T-helper 2 cell (primary cell): Measurements from ENCODE around the gene SIM2.

Experiments
- DNase-seq, 5 experiments: peaks; one replicate each; pipeline versions ENCODE4 v3.0.0 to v3.0.0-alpha.2; 2012 to 2022

Gene SIM2

DNA sequence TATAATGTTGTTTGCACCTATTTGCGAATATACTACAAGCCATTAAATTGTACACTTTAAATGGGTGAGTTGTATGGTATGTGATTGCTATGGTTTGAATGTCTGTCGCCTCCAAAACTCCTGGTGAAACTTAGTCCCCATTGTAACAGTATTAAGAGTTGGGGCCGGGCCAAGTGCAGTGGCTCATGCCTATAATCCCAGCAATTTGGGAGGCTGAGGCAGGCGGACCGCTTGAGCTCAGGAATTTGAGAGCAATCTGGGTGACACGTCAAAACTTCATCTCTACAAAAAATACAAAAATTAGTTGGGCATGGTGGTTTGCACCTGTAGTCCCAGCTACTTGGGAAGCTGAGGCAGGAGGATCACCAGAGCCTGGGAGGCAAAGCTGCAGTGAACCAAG, 12.0 kb upstream of the SIM2 start:
- no peak for DNase-seq

DNA sequence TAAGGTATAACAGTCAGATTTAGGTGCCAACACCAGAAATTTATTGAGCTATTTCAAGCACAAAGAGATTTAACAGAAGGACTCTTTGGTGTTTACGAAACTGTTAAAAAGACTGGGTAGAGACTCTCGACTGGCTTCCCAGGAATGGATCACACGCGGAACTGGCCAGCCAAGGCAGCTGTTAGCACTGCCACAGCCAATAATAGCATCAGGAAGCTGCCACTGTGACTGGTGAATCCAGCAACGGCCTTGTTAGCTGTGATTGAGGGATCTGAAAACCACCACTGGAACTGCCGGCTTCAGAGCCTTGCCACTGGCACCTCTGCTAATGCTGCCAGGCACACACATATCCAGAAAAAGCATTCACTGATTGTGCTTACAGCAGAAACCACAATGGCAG, 10.6 kb upstream of the SIM2 start:
- DNase-seq: no peak

DNA sequence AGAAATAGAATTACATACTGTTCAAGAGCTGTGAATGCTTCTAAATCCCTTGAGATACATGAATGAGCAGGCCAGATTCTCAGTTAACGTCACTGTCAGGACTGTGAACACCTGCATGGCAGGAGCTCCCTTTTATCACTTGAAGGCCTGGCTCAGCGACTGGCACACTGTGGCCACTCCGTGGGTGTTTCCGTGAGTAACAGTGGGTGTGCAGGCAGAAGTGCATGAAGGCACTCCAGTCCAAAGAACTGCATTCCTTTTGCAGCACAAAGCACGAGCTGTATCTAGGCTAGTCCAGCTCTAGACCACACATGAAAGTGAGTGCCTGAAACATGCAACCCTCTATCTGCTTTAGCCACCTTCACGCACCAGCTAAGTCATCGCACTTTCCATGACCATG, 9.6 kb upstream of the SIM2 start:
- DNase-seq: no peak

DNA sequence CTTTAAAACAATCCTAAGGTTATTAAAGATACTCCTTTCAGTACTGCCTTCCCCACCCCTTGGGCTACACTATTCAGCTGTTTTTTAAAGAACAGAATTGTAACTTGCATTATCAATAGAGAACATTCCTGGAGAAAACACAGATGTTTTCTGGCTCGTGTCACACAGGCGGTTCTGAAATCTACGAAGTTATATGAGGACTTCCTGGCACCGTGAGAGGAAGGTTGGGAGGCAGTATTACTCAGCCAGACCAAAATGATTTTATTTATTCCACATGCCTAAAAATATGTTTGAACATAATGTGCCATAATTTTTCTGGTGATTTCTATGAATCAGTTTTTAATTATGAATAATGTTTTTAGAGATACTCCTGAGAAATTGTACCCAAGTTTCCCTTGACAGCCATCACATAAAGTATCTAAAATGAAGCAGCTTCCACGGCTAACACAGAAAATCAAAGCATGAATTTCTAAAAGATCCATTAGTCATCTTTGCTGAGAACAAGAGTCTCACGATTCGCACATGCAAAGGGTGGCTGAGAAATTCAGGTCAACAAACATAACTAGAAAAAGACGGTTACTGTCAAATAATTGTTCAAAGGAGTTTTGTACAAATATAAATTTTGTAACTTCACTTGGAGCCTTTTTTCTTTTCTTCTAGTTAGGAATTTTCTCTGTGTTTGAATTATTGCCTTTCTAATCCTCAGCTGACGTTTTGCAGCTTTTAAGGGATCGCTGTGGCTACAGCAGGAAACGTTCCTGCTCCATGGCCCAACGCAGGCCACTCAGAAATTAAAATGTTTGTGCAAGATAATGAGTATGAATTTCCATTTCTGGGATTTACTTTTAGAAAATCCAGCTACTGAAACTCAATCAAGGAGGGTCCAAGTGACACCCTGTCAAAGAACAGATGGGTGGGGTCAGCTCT, 8.0 kb upstream of the SIM2 start:
- DNase-seq: no peak

DNA sequence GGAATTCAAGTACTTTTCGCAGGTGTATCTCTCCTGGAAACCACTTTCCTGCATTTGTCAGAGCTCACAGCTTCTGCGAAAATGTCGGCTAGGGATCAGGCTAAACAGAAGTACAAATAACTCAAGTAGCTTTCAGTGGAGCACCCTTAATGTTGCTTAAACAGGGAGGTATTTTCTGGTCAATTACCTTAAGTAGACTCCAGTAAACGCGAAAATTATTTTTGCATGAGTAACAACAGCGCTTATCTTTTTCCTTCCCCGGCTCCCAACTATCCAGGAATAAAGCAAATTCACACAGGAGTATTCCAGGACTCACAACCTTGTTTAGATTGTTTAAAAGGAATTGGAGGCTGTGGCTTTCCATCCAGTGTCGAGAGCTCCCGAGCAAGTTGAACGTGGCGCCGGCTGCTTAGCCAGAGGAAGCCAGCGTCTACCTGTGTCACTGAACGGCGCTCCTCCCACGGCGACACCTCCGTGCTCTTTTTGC, 7.3 kb upstream of the SIM2 start:
- no peak for DNase-seq

DNA sequence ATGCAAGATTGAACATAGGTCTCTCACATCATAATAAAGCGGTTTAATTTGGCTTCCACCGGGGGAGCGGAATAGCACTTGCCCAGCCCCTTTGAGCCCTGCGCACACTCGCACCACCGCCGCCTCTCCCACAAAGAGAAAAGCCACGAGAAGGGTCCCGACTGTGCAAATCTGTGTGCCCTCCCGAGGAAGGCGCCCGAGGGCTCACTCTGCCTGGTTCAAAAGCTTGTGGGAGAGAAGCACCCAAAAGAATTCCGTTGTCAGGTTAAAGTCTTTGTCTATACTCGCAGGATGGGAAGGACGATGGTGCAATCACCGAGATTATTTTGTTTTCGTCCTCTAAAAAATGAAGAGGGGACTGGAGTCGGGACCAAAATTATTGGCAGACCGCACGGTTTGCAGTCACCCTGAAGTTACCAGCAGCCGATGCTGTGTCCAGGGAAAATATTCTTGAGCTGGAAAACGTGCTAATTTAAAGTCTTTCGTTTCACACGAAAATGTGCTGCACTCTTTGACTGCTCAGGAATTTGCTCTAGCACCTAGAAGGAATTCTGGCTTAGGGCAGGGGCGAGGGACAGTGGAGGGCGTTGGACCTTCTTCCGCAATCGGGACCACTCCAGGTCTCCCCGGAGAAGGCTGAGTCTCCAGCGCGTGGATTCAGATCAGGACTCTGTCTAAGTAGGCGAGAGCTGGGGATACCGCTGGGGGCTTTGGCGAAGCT, 6.6 kb upstream of the SIM2 start:
- DNase-seq: no peak

DNA sequence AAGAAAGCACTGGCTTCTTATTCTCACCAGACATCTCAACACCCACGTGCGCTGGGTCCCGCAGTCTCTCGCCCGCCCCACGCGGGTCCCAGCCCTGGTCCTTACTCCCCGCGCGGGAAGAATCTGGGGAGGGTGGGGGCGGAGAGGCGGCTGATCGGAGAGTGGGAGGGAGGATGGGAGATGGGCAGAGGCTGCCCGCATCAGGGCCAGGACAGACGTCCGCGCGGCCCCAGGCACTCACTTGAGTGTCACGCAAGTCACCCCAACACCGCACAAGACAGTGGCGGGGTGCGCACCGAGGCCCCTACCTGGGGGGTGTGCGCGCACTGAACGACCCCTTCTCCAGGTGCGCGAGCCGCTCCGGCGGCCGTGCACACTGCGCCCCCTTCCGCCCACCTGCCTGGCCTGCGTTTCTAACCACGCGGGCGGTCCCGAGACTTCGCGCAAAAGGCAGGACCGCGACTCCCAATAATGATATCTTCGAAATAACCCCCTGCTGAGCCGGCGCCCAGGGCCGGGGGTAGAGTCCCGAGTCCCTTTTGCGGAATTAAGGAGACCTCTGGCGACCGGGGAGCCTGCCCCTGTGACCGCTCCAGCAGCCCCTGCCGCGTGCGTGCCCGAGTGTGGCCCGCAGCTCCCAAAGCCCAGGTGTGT, 6.0 kb upstream of the SIM2 start:
- DNase-seq: no peak

DNA sequence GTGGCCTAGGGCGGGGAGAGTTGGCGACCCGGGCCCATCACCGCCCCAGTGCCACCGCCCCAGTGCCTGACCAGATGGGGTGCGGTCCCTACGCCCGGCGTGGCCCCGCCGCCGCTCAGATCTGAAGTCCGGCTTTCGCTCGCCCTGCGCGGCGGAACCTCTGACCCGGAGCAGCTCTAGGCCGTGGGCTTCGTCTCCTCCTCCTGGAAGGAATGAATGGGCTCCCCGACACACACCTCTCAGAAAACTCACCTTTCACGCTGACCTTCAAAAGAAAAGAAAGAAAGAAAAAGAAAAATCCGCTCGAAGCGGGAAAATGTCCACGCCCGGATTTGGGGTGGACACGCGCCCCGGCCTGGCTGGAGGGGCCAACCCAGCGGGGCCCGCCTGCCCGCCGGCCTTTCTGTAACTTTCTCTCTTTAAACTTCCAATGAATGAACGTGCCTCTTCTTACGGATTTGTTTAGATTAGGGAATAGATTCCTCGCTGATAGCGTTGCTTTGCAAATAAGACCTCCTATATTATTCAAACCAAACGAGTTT, 5.4 kb upstream of the SIM2 start:
- DNase-seq: no peak

DNA sequence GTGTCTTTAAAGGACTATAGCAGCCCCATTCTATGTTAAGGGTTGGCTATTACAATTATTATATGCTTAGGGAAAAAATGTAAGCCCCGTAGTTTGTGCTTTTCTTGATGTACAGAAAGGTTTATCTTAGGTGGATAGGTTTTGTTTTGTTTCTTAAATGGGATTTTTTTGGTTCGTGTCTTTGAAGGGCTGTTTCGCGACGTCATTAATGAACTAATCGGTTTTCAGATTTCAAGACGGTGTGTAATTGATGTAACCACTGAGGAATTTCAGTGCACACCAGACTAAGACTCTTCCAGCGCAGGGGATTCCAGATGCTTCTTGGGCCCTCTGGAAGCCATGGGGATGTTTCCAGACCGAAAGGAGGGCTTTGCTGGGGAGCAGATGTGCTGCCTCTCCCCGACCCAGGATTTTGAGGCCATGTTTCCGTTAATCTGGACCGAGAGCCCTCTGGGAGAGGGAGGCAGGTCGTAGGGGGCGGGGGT, 4.8 kb upstream of the SIM2 start:
- DNase-seq: no peak

DNA sequence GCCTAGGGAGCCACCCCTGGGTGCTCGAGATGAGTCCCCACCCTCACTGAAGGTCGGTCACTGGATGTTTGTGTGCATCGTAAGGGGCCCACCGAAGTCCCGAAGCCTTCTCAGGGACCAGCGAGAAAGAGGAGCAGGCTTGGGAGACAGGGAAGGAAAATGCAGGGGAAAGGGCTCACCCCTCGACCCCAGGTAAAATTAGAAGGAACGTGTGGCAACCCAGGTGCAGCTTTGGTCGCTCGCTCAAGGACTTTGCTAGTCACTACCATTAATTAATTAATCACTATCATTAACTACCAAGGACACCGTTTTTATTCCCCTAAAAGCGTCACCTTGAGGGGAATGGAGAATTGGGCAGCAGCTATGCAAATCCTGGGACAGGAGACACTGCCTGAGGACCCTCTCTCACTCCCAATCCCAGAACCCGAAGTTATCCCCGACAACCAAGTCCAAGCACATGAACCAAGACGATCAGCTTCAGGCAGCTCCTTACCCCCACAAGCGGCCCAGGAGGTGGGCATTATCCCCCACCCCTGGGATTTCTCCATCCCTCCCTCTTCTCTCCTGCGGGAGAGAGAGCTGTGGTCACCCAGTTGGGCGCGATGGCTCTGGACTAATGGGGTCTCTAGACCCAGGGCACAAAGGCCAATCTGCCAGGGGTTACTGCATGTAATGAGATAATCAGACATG, 4.2 kb upstream of the SIM2 start:
- no peak for DNase-seq

DNA sequence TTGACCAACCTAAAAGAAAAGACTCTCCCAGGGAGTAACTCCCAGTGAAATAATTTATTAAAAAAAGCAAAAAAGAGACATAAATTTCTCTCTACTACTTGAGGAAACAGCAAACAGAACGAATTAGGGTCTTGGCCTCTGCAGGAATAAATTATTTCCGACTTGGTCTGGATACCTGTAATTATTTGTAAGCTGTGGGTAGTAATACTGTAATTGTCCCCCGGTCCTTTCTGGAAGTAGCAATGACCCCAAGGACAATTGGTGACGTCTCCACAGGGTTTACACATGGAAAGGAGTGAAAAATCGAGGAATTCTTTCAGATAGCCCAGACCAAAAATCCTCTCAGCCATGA, 3.7 kb upstream of the SIM2 start:
- DNase-seq: no peak

DNA sequence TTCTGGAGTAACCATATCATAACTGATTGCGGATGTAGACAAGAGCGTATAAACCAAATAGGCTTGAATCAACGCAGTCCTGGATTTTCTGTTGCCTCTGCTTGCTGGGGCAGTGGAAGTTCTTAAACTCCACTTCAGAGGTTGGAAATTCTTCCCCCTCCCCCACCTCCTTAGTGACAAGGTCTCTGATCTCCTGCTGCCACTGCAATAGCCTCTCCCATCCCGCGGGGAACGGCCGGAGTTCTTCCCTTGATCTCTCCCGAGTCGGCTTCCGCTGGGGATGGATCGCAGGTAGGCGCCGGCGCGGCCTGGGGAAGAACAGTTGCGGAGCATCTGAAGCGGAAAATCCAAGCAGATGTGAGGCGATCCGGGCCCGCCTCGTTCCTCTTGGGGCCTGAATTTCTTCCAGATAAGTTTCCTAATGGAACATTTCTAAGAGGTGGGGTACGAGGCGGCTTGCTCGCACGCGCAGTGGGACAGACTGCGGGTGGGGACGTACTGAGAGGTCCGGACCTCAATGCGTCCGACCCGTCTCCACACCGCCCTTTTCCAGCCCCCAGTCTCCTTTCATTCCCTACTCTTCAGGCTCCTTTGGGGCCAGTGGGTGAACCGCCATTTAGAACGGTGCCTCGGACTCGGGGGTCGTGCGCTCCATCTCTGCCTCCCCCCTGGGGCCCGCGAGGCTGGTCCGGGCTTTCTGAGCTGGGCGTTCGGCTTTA, 3.1 kb upstream of the SIM2 start:
- no peak for DNase-seq

DNA sequence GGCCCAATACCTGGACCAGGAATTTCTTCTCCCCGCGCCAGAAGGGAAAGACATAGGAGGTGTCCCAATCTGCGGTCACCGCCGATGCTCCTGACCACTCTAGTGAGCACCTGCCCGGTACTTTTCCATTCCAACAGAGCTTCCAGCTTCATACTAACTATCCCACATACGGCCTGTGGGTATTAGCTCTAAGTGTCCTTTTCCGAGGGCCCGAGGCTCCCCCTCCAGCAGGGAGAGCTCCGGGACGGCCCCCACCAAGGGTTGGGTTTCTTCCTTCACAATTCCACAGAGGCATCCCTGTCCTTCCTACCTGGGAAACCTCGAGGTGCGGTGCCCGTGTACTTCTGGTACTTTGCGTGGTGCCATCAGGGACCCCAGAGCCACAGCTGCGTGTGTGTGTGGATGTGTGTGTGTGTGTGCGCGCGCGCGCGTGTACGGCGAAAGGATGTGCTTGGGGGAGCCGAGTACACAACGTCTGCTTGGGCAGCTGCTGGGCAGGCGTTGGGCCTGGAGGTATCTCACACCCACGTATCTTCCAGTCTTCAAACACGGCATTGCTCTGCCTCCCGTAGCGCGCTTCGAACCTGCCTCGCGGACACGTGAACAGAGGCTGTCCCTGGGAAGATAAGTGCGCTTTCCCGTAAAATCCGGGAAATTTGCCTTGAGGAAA, 2.4 kb upstream of the SIM2 start:
- DNase-seq: no peak

DNA sequence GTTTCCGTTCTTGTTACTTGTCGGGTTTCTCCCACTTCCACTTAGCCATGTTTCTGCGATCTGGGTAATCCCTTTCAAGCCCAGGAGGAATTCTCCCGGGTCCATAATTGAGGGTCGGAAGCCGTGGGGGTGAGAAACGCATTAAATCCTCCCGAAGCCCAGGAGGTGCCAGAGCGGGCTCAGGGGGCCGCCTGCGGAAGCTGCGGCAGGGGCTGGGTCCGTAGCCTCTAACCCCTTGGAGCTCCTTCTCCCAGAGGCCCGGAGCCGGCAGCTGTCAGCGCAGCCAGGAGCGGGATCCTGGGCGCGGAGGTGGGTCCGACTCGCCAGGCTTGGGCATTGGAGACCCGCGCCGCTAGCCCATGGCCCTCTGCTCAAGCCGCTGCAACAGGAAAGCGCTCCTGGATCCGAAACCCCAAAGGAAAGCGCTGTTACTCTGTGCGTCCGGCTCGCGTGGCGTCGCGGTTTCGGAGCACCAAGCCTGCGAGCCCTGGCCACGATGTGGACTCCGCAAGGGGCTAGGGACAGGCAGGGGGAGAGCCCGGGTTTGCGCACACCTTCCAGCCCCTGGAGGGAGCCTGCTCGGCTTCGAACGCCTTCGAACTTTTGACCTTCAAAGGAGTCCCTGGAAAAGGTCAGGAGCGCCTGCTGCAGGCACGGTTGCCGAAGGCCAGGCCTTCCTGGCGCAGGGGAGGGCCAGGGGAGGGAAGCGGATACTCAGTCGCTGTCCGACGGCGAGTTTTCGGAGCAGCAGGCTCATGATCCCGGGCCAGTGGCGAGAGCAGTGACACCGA, 1.7 kb upstream of the SIM2 start:
- no peak for DNase-seq

DNA sequence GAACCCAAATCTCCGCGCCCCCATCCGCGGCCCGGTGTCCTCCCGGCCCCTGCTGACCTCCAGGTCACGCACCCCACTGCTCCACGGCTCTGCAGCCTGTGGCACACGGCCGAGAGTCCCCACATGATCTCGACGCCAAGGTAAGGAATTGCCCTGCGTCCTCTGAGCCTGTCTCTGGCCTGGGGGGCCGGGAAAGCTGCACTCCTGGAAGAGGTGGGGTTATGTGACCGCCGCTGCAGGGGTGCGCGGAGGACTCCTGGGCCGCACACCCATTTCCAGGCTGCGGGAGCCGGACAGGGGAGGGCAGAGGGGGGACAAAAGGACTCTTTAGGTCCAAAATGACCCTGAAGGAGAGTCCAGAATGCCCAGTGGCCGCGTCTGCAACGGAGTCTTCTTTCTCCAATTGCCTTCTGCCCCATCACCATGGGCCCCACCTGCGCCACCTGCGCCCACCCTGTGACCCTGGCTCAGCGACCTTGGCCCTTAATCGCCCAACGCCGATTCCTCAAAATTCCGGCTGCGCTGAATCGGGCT, 997 bp upstream of the SIM2 start:
- DNase-seq: no peak

DNA sequence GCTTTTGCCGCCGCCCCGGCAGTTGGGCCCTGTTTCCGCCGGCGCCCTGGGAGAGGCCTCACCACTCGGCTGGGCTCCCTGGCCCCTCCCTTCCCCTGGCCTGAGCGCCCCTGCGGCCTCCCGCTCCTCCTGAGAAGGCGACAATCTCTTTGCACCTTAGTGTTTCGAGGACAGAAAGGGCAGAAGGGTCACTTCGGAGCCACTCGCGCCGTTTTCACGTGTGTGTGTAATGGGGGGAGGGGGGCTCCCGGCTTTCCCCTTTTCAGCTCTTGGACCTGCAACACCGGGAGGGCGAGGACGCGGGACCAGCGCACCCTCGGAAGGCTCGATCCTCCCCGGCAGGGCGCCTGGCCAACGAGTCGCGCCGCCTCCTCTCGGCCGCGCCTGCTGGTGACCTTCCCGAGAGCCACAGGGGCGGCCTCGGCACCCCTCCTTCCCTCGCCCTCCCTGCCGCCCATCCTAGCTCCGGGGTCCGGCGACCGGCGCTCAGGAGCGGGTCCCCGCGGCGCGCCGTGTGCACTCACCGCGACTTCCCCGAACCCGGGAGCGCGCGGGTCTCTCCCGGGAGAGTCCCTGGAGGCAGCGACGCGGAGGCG, 432 bp upstream of the SIM2 start:
- DNase-seq: no peak

DNA sequence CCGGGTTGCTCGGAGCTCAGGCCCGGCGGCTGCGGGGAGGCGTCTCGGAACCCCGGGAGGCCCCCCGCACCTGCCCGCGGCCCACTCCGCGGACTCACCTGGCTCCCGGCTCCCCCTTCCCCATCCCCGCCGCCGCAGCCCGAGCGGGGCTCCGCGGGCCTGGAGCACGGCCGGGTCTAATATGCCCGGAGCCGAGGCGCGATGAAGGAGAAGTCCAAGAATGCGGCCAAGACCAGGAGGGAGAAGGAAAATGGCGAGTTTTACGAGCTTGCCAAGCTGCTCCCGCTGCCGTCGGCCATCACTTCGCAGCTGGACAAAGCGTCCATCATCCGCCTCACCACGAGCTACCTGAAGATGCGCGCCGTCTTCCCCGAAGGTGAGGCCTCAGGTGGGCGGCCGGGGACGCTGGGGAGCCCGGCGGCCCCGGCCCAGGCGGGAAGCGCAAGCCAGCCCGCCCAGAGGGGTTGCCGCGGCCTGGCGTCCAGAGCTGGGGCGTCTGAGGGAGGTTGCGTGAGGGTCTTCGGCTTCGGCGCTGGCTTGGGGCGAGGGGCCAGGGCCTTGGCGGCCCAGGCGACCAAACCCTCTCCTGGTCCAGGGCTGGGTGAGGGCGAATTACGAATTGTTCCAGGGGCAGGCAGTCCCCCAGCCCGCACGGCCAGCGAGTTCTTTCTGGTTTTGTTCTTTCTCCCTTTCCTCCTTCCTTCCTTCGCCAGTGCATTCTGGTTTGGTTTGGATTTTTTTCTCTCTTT, 805 bp downstream of the SIM2 start:
- no peak for DNase-seq

DNA sequence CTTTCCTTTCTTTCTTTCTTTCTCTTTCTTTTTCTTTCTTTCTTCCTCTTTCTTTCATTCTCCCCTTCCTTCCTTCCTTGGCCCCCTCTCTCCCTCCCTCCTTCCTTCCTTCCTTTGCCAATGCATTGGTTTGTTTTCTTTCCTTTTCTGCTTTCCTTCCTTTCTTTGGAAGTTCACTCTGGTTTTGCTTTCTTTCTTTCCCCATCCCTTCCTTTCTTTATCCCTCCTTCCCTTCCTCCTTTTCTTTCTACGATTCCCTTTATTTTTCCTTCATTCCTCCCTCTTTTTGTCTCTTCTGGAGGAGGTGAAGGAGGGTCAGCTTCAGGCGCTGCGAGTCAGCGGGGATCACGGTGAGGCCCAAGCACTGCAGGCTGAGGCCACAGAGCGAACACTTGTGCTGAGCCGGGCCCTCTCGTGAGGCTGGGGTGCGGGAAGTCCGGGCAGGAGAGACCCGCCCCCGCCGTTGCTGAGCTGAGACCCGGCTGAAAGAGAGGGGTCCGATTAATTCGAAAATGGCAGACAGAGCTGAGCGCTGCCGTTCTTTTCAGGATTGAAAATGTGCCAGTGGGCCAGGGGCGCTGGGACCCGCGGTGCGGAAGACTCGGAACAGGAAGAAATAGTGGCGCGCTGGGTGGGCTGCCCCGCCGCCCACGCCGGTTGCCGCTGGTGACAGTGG, 1.5 kb downstream of the SIM2 start:
- no peak for DNase-seq
